H1 (cell line): Measurements from ENCODE around the gene RBM17. TPM values are rescaled to one million over a fixed set of nuclear protein-coding genes. Genes with fewer than 3 reads are reported as not detected.
A peak's percentile ranks its signal among the peaks of the same experiment; 100 is the strongest.

Experiments
- CTCF ChIA-PET: fragments of 300-600 bp; sonication (Branson Sonifier 250); formaldehyde crosslinking; loops from one replicate; lab custom pipeline; 2021; ENCODE audit not compliant: partially characterized antibody; lab: Charles Lee
- POLR2A ChIA-PET: fragments of 300-600 bp; sonication (Branson Sonifier 250); formaldehyde crosslinking; loops from one replicate; lab custom pipeline; 2021; ENCODE audit warnings: inconsistent platforms; ENCODE audit not compliant: partially characterized antibody; lab: Charles Lee
- DNase-seq, 2 experiments: peaks; one replicate each; pipeline versions ENCODE4 v3.0.0 to v3.0.0-alpha.2; 2010 to 2022; ENCODE audit warnings: low spot score in 2 of 2, low read depth in 1 of 2, mixed read lengths in 1 of 2
- FAIRE-seq: peaks from 2 replicates; lab custom pipeline; 2011; peaks lifted over from hg19 to GRCh38; lab: Jason Lieb, UNC
- H2AFZ ChIP-seq: 2 replicates; pipeline ENCODE4 v1.8.1; 2012; ENCODE audit warnings: low read length, inconsistent platforms
- H2AK5ac ChIP-seq: 2 replicates; pipeline ENCODE4 v1.6.1; 2013; ENCODE audit warnings: low read depth, low read length
- H2BK120ac ChIP-seq: replicated peaks from 2 replicates; pipeline ENCODE3; 2013; ENCODE audit warnings: low read depth, low read length, inconsistent platforms
- H2BK12ac ChIP-seq: 2 replicates; pipeline ENCODE4 v1.6.1; 2013; ENCODE audit warnings: low read depth, low read length
- H2BK15ac ChIP-seq: 2 replicates; pipeline ENCODE4 v1.6.1; 2013; ENCODE audit warnings: low read length
- H2BK20ac ChIP-seq: 2 replicates; pipeline ENCODE4 v1.6.1; 2013; ENCODE audit warnings: low read length
- H2BK5ac ChIP-seq: 2 replicates; pipeline ENCODE4 v1.6.1; 2013; ENCODE audit warnings: low read depth, low read length
- H3K14ac ChIP-seq: 2 replicates; pipeline ENCODE4 v1.6.1; 2013; ENCODE audit warnings: inconsistent platforms; ENCODE audit not compliant: insufficient read length
- H3K18ac ChIP-seq: 2 replicates; pipeline ENCODE4 v1.6.1; 2013; ENCODE audit warnings: low read length; ENCODE audit errors: extremely low read depth
- H3K23ac ChIP-seq: 2 replicates; pipeline ENCODE4 v1.6.1; 2013; ENCODE audit warnings: inconsistent platforms; ENCODE audit not compliant: insufficient read length
- H3K23me2 ChIP-seq: 2 replicates; pipeline ENCODE4 v1.6.1; 2013; ENCODE audit warnings: low read depth, low read length
- H3K27ac ChIP-seq: 2 replicates; pipeline ENCODE4 v1.6.1; 2011; ENCODE audit warnings: low read depth, low read length, inconsistent platforms
- H3K27me3 ChIP-seq, 4 experiments: replicated peaks in 1 of 4; 1 replicate in 1 of 4; 2 replicates in 3 of 4; pipeline versions ENCODE4 v1.6.1 to v1.8.1; 2011 to 2013; ENCODE audit warnings: low read length in 3 of 4, mild to moderate bottlenecking in 3 of 4, inconsistent platforms in 2 of 4, mixed read lengths in 2 of 4, moderate library complexity in 1 of 4; ENCODE audit not compliant: control insufficient read depth in 3 of 4, insufficient read depth in 3 of 4; ENCODE audit errors: extremely low read depth in 1 of 4
- H3K36me3 ChIP-seq, 4 experiments: 2 replicates each; pipeline versions ENCODE4 v1.6.1 to v1.8.1; 2011 to 2013; ENCODE audit warnings: mild to moderate bottlenecking in 4 of 4, low read length in 3 of 4, moderate library complexity in 2 of 4, control low read depth in 1 of 4, inconsistent platforms in 1 of 4; ENCODE audit not compliant: insufficient read depth in 4 of 4, control insufficient read depth in 2 of 4
- H3K4ac ChIP-seq: replicated peaks from 2 replicates; pipeline ENCODE3; 2013; ENCODE audit warnings: low read length, low read depth, mixed read lengths, inconsistent platforms; ENCODE audit not compliant: insufficient read length
- H3K4me1 ChIP-seq, 4 experiments: replicated peaks in 1 of 4; 1 replicate in 1 of 4; 2 replicates in 3 of 4; pipeline versions ENCODE4 v1.6.1 to v1.8.1; 2011 to 2013; ENCODE audit warnings: low read length in 3 of 4, inconsistent platforms in 2 of 4, mixed read lengths in 1 of 4; ENCODE audit not compliant: insufficient read depth in 4 of 4, control insufficient read depth in 3 of 4
- H3K4me2 ChIP-seq, 2 experiments: 2 replicates each; pipeline versions ENCODE4 v1.6.1 to v1.8.1; 2011 to 2013; ENCODE audit warnings: low read depth in 2 of 2, low read length in 2 of 2, control low read depth in 1 of 2, inconsistent platforms in 1 of 2, mild to moderate bottlenecking in 1 of 2; ENCODE audit not compliant: insufficient read depth in 1 of 2
- H3K4me3 ChIP-seq, 4 experiments: fragments of 200-600, 300-600 bp in 1 of 4; sonication (generic), shearing (Covaris generic), sonication (Bioruptor Twin) in 1 of 4; 2 replicates each; pipeline versions ENCODE4 v1.5.1 to v1.8.1; 2011 to 2016; ENCODE audit warnings: low read length in 4 of 4, low read depth in 3 of 4, control low read depth in 2 of 4, inconsistent platforms in 2 of 4, mild to moderate bottlenecking in 2 of 4, mixed read lengths in 1 of 4, moderate library complexity in 1 of 4; ENCODE audit not compliant: insufficient read depth in 2 of 4; ENCODE audit errors: extremely low read depth in 1 of 4
- H3K56ac ChIP-seq: replicated peaks from 2 replicates; pipeline ENCODE3; 2013; ENCODE audit warnings: low read depth, mild to moderate bottlenecking, mixed read lengths, low read length, inconsistent platforms; ENCODE audit not compliant: insufficient read length
- H3K79me1 ChIP-seq: 2 replicates; pipeline ENCODE4 v1.6.1; 2013; ENCODE audit warnings: low read depth, low read length, control low read depth
- H3K79me2 ChIP-seq, 2 experiments: 2 replicates each; pipeline versions ENCODE4 v1.6.1 to v1.8.1; 2012 to 2013; ENCODE audit warnings: low read length in 2 of 2, mild to moderate bottlenecking in 2 of 2, inconsistent platforms in 1 of 2; ENCODE audit not compliant: insufficient read depth in 2 of 2, control insufficient read depth in 1 of 2
- H3K9ac ChIP-seq, 4 experiments: replicated peaks in 1 of 4; 1 replicate in 1 of 4; 2 replicates in 3 of 4; pipeline versions ENCODE4 v1.6.1 to v1.8.1; 2011 to 2013; ENCODE audit warnings: low read depth in 3 of 4, low read length in 3 of 4, control low read depth in 2 of 4, mild to moderate bottlenecking in 2 of 4, moderate library complexity in 2 of 4, inconsistent platforms in 1 of 4; ENCODE audit errors: extremely low read depth in 1 of 4
- H3K9me3 ChIP-seq, 2 experiments: 2 replicates each; pipeline versions ENCODE4 v1.6.1 to v1.8.1; 2012 to 2013; ENCODE audit warnings: mild to moderate bottlenecking in 2 of 2, moderate library complexity in 2 of 2, control low read depth in 1 of 2, inconsistent platforms in 1 of 2, low read depth in 1 of 2, low read length in 1 of 2, mixed read lengths in 1 of 2; ENCODE audit not compliant: insufficient read depth in 2 of 2
- H4K20me1 ChIP-seq, 2 experiments: replicated peaks in 1 of 2; 2 replicates each; pipeline versions ENCODE3 to v1.8.1; 2011 to 2013; ENCODE audit warnings: inconsistent platforms in 2 of 2, low read length in 2 of 2, mild to moderate bottlenecking in 1 of 2; ENCODE audit not compliant: insufficient read depth in 2 of 2, control insufficient read depth in 1 of 2
- H4K5ac ChIP-seq: 2 replicates; pipeline ENCODE4 v1.6.1; 2013; ENCODE audit warnings: low read length, low read depth, mixed read lengths, inconsistent platforms; ENCODE audit not compliant: insufficient read length
- H4K8ac ChIP-seq: 2 replicates; pipeline ENCODE4 v1.8.0; 2013; ENCODE audit warnings: mild to moderate bottlenecking, moderate library complexity, low read length, inconsistent platforms; ENCODE audit not compliant: insufficient read depth; ENCODE audit errors: extremely low read depth
- H4K91ac ChIP-seq: replicated peaks from 2 replicates; pipeline ENCODE3; 2013; ENCODE audit warnings: low read length, mixed read lengths, inconsistent platforms; ENCODE audit not compliant: insufficient read length
- BCL11A ChIP-seq, 2 experiments: IDR thresholded peaks; one replicate each; pipeline ENCODE4 v1.6.1; 2011; ENCODE audit warnings: low read depth in 2 of 2, low read length in 2 of 2, mild to moderate bottlenecking in 2 of 2
- EP300 ChIP-seq, 2 experiments: IDR thresholded peaks; 1 replicate in 1 of 2; 2 replicates in 1 of 2; pipeline ENCODE4 v1.6.1; 2011 to 2012; ENCODE audit warnings: low read depth in 2 of 2, low read length in 2 of 2, mild to moderate bottlenecking in 2 of 2, borderline replicate concordance in 1 of 2, inconsistent platforms in 1 of 2, moderate library complexity in 1 of 2
- GABPA ChIP-seq: IDR thresholded peaks from 2 replicates; pipeline ENCODE4 v1.6.1; 2011; ENCODE audit warnings: mild to moderate bottlenecking, low read length, moderate library complexity, borderline replicate concordance; ENCODE audit not compliant: insufficient read depth
- KDM5A ChIP-seq: fragments of 200-600 bp; IDR thresholded peaks from 2 replicates; pipeline ENCODE4 v1.7.1; 2012; ENCODE audit warnings: mild to moderate bottlenecking, low read length, inconsistent platforms, mixed read lengths
- MAFK ChIP-seq: IDR thresholded peaks from 2 replicates; pipeline ENCODE4 v1.6.1; 2012; ENCODE audit warnings: low read depth, mild to moderate bottlenecking, improper control_type of control experiment, low read length
- SIRT6 ChIP-seq: IDR thresholded peaks from one replicate; pipeline ENCODE4 v1.7.1; 2012; ENCODE audit warnings: low read length, inconsistent platforms
- SRF ChIP-seq: IDR thresholded peaks from 2 replicates; pipeline ENCODE4 v1.6.1; 2011; ENCODE audit warnings: mild to moderate bottlenecking, low read depth, low read length, moderate library complexity
- TAF7 ChIP-seq: optimal IDR thresholded peaks from 2 replicates; pipeline ENCODE3; 2011; ENCODE audit warnings: low read depth, mild to moderate bottlenecking, inconsistent platforms, low read length, moderate library complexity, borderline replicate concordance
- ZNF274 ChIP-seq: IDR thresholded peaks from 2 replicates; pipeline ENCODE4 v1.7.0; 2012; ENCODE audit warnings: low read length, borderline replicate concordance; ENCODE audit errors: extremely low read depth
- WGBS, 2 experiments: shearing (Covaris generic) in 1 of 2; methylation state at CpG; one replicate each; pipeline versions ENCODE4 v1.1.6 to v1.1.7; 2013 to 2015; ENCODE audit warnings: low lambda C conversion rate in 2 of 2, mixed read lengths in 2 of 2, inconsistent platforms in 1 of 2, low coverage in 1 of 2, missing lambda C conversion rate in 1 of 2; ENCODE audit not compliant: insufficient replicate concordance in 2 of 2, insufficient coverage in 1 of 2, insufficient read length in 1 of 2; ENCODE audit errors: extremely low coverage in 1 of 2, missing lambda C conversion rate in 1 of 2; 5-methylcytosine and 5-hydroxymethylcytosine counted together
- polyA plus RNA-seq, 7 experiments: library from polyadenylated mRNA; depleted of rRNA in 3 of 7; stranded (reverse) in 5 of 7; unstranded in 2 of 7; fragments of >200 nt in 5 of 7; fragments of 200-250 nt in 2 of 7; gene quantifications; 1 replicate in 5 of 7; 2 replicates in 1 of 7; 4 replicates in 1 of 7; pipeline versions ENCODE4 v1.2.1 to v1.2.3, GENCODE V29; 2011 to 2013; ENCODE audit warnings: missing spikeins in 2 of 7, mixed read lengths in 2 of 7
- total RNA-seq: library from RNA; stranded (reverse); fragmentation: NEBNext Ultra II Directional; extraction: Animal tissue kit (Norgen Biotek cat#: 25700); gene quantifications from 2 replicates; pipeline ENCODE4 v1.2.1, GENCODE V29; 2021
- TF ChIP-seq, protein P1 (sequence below): IDR thresholded peaks from 2 replicates; pipeline ENCODE4 v1.6.1; 2011; ENCODE audit warnings: low read length, improper control_type of control experiment

The RBM17 gene
- total and polyA plus RNA-seq, 2 of the 8 experiments (the other 6 are each of a cell fraction or from before 2014, with no cell fraction given): 15.7 to 128 TPM

DNA sequence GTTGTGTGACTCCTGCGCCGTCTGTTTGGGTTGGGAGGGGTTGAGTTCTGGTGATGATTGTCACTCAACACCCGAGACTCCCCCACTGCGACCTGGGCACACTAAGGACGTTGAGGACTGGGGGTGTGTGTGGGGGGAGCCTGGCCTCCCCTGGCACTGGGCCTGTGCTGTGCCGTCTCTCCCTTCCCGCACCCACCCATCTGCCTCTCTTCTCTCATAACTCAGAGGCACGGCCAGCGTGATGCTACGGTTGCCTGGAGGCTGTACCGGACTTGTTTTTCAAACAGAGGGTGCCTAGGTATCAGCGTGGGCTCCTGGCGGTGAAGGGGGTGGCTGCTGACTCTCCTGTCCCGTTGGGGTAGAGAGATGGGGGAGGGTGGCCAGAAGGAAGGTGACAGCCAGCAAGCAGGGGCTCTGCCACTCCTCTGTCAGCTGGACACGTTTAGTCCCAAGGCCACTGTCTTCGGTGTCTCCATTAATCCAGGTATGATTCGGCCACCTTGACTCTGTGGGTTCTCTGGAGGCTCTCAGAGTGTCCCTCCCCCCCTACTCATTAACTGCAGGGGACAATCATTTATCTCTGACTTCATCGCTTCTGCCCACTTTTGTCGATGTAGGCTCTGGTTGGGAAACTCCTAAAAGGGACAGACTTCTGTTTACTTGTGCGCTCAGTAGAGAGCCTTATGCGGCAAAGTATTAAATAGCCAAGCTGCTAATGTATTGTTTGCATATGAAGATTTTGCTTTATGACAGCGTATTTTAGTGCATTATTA, 57.4 kb downstream of the RBM17 start:
- Histone ChIP-seq H3K27ac (no peak overlapping the region), H3K4me2 (peak overlapping the region; percentile 54 to 86), H2BK120ac (no peak overlapping the region), H2BK15ac (no peak overlapping the region), H3K23ac (no peak overlapping the region), H3K18ac (peak overlapping the region; percentile 51; the same call in 1 of the 2 replicates), H2BK12ac (0 out of 2 replicates have a peak overlapping the region, but pooled peaks have one; percentile 39), H3K4ac (no peak overlapping the region), H2AFZ (no peak overlapping the region), H3K36me3 (no peaks in the 10 kb centered on the region), H3K9ac (no peak overlapping the region), H3K23me2 (peaks cover 14% of the 10 kb centered on the region; the same call in 1 of the 2 replicates), H3K4me3 (peak overlapping the region; percentile 22 to 80 (median 48); a peak in 7 of 8 replicates), H3K56ac (no peak overlapping the region), H3K4me1 (peaks cover 0 to 9% (median 6%) of the 10 kb centered on the region in 4 experiments; a peak in 6 of 7 replicates), H3K14ac (no peak overlapping the region), H2AK5ac (no peak overlapping the region), H2BK20ac (no peak overlapping the region), H3K9me3 (no peaks in the 10 kb centered on the region), H4K5ac (no peak overlapping the region), H4K20me1 (peaks cover under 1 to 17% of the 10 kb centered on the region in 2 experiments), H3K79me2 (peaks cover 0 to 13% of the 10 kb centered on the region in 2 experiments; a peak in 2 of 4 replicates), H3K79me1 (peaks cover 8% of the 10 kb centered on the region), H4K91ac (no peak overlapping the region), H3K27me3 (peaks cover 1 to 21% (median 6%) of the 10 kb centered on the region in 4 experiments; a peak in 4 of 7 replicates), H2BK5ac (no peak overlapping the region), H4K8ac (no peak overlapping the region)
- no peak for FAIRE-seq
- DNase-seq: no peak
- ChIA-PET POLR2A (interaction anchor here (0.6 to 2.4 kb wide), 6 partner anchors 10 to 172 kb away, joined by 3 to 10 read pairs (median 3); partner anchors contain the start of gene PFKFB3), CTCF (interaction anchor here (0.6 to 2.0 kb wide), 7 partner anchors 8 to 260 kb away, joined by 3 to 5 read pairs (median 3); no protein-coding TSS in a partner anchor)
- 62% methylated on average over 22 of the region's 22 CpGs; no CpG with 5 or more reads in 1 of the 2 experiments for WGBS, 2 experiments
- TF ChIP-seq BCL11A (IDR thresholded peaks at IDR 0.05; ENCODE audit: low read depth in 2 of 2, low read length in 2 of 2) (no peak), TAF7 (no peak), SRF (no peak), KDM5A (no peak), GABPA (no peak), EP300 (IDR thresholded peaks at IDR 0.05; ENCODE audit: borderline replicate concordance in 1 of 2, low read depth in 2 of 2, low read length in 2 of 2) (no peak), ZNF274 (no peak), SIRT6 (no peak), MAFK (no peak)
- TF ChIP-seq, protein P1, sequence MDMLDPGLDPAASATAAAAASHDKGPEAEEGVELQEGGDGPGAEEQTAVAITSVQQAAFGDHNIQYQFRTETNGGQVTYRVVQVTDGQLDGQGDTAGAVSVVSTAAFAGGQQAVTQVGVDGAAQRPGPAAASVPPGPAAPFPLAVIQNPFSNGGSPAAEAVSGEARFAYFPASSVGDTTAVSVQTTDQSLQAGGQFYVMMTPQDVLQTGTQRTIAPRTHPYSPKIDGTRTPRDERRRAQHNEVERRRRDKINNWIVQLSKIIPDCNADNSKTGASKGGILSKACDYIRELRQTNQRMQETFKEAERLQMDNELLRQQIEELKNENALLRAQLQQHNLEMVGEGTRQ: no peak
